Kidney epithelial cell (primary cell): ENCODE results near the gene BICRA. TPM values are rescaled to one million over a fixed set of nuclear protein-coding genes. Genes with fewer than 3 reads are reported as not detected.
A peak's percentile ranks its signal among the peaks of the same experiment; 100 is the strongest.
"Not testable (repeated sequence)": the region's sequence is repeated elsewhere in the genome, so short reads cannot be mapped to it uniquely, and the experiment has no call there.

Source experiments
- DNase-seq: peaks from one replicate; pipeline ENCODE4 v3.0.0-alpha.2; 2010; ENCODE audit warnings: low read depth
- H3K27me3 ChIP-seq: 2 replicates; pipeline ENCODE4 v1.6.0; 2011; ENCODE audit warnings: low read length; ENCODE audit not compliant: control insufficient read depth, insufficient read depth
- H3K36me3 ChIP-seq: 2 replicates; pipeline ENCODE4 v1.5.1; 2011; ENCODE audit warnings: low read length; ENCODE audit not compliant: control insufficient read depth, insufficient read depth
- H3K4me3 ChIP-seq: 2 replicates; pipeline ENCODE4 v1.5.1; 2011; ENCODE audit warnings: low read depth, mild to moderate bottlenecking, control low read depth, low read length
- CTCF ChIP-seq: IDR thresholded peaks from 2 replicates; pipeline ENCODE4 v1.5.1; 2011; ENCODE audit warnings: mild to moderate bottlenecking, moderate library complexity, low read length, control low read depth, inconsistent platforms; ENCODE audit not compliant: insufficient read depth, poor library complexity, severe bottlenecking
- total RNA-seq: library from RNA; depleted of rRNA; stranded (reverse); fragments of >200 nt; gene quantifications from 2 replicates; pipeline ENCODE4 v1.2.3, GENCODE V29; 2015

The BICRA gene
- total RNA-seq, 1 donor from 2014 or later: 11.2 TPM

GRCh38 chr19:47661161-47661560, 52.2 kb downstream of the BICRA start:
- H3K27me3 ChIP-seq: no peaks in the 10 kb centered on the region
- DNase-seq: no peak
- H3K4me3 ChIP-seq: no peak overlapping the region
- no peak for TF ChIP-seq CTCF
- H3K36me3 ChIP-seq: no peaks in the 10 kb centered on the region

GRCh38 chr19:47661611-47662010, 52.7 kb downstream of the BICRA start:
- no peak overlapping the region for H3K4me3 ChIP-seq
- no peak for TF ChIP-seq CTCF
- no peaks in the 10 kb centered on the region for H3K36me3 ChIP-seq
- DNase-seq: no peak
- H3K27me3 ChIP-seq: no peaks in the 10 kb centered on the region

GRCh38 chr19:47663435-47663910, 54.5 kb downstream of the BICRA start:
- H3K27me3 ChIP-seq: no peaks in the 10 kb centered on the region
- TF ChIP-seq CTCF: no peak
- H3K36me3 ChIP-seq: no peaks in the 10 kb centered on the region
- DNase-seq: peak; percentile 69
- no peak overlapping the region for H3K4me3 ChIP-seq

GRCh38 chr19:47663911-47664771, 55.2 kb downstream of the BICRA start:
- Histone ChIP-seq H3K4me3 (no peak overlapping the region), H3K27me3 (no peaks in the 10 kb centered on the region), H3K36me3 (no peaks in the 10 kb centered on the region)
- DNase-seq: peak; percentile 79
- TF ChIP-seq CTCF: no peak

- DNase-seq, H3K27me3 ChIP-seq, H3K4me3 ChIP-seq, H3K36me3 ChIP-seq: not testable (repeated sequence)
Observed at GRCh38 chr19:47668556-47668955, 59.6 kb downstream of the BICRA start.

GRCh38 chr19:47670736-47671135, 61.8 kb downstream of the BICRA start:
- no peaks in the 10 kb centered on the region for H3K36me3 ChIP-seq
- DNase-seq: no peak
- H3K4me3 ChIP-seq: no peak overlapping the region
- TF ChIP-seq CTCF: no peak
- H3K27me3 ChIP-seq: no peaks in the 10 kb centered on the region
